NCI-H2107 treated with DMSO at 0.1 percent for 48 hours (cell line): ENCODE results near the gene MPO.

ENCODE experiments used
- DNase-seq: peaks from one replicate; lab custom pipeline; 2025; ENCODE audit not compliant: unreplicated experiment; lab: John Stamatoyannopoulos, UW

The MPO gene

GRCh38 chr17:58238147-58238634, 42.5 kb downstream of the MPO start, which contains the start of gene LPO:
LPO (plus strand) TSS chr17:58238584; CDS start chr17:58242980, 4,396 bp downstream.
- no peak for DNase-seq

- DNase-seq, result no peak
These were observed 44.3 kb downstream of the MPO start for GRCh38 chr17:58236394-58236793.

GRCh38 chr17:58235821-58236220, 44.9 kb downstream of the MPO start:
- DNase-seq, result no peak

- DNase-seq, result no peak
These were observed 46.2 kb downstream of the MPO start for GRCh38 chr17:58234512-58234911.

GRCh38 chr17:58233543-58233942, 47.2 kb downstream of the MPO start:
- DNase-seq, result no peak

GRCh38 chr17:58232707-58233156, 48.0 kb downstream of the MPO start:
- no peak for DNase-seq

- DNase-seq, result no peak
These were observed 49.1 kb downstream of the MPO start for GRCh38 chr17:58231641-58232040.

- no peak for DNase-seq
These were observed 50.9 kb downstream of the MPO start for GRCh38 chr17:58229881-58230280.

GRCh38 chr17:58229384-58229783, 51.4 kb downstream of the MPO start:
- DNase-seq, result no peak

GRCh38 chr17:58228679-58229078, 52.1 kb downstream of the MPO start:
- no peak for DNase-seq

GRCh38 chr17:58227733-58228132, 53.0 kb downstream of the MPO start:
- no peak for DNase-seq

GRCh38 chr17:58224315-58224714, 56.4 kb downstream of the MPO start:
- no peak for DNase-seq
